Neural crest cell (in vitro differentiated cells): ENCODE data around the gene FUT4. TPM values are rescaled to one million over a fixed set of nuclear protein-coding genes. Genes with fewer than 3 reads are reported as not detected.
A peak's percentile ranks its signal among the peaks of the same experiment; 100 is the strongest.

ENCODE experiments used
- DNase-seq: peaks from one replicate; pipeline ENCODE4 v3.0.0; 2021; ENCODE audit warnings: low read depth, mixed read lengths, low spot score
- H3K27ac Mint-ChIP-seq: one replicate; pipeline ENCODE4 v1.8.0; 2021; ENCODE audit warnings: mild to moderate bottlenecking, mixed read lengths; ENCODE audit not compliant: unreplicated experiment
- H3K27me3 Mint-ChIP-seq: 2 replicates; pipeline ENCODE4 v1.8.0; 2021; ENCODE audit warnings: low read depth, mild to moderate bottlenecking, mixed read lengths
- H3K36me3 Mint-ChIP-seq: 2 replicates; pipeline ENCODE4 v1.8.0; 2021; ENCODE audit warnings: low read depth, mild to moderate bottlenecking, mixed read lengths
- H3K4me1 Mint-ChIP-seq: 2 replicates; pipeline ENCODE4 v1.8.0; 2021; ENCODE audit warnings: mixed read lengths
- H3K4me3 Mint-ChIP-seq: one replicate; pipeline ENCODE4 v1.8.0; 2021; ENCODE audit warnings: mild to moderate bottlenecking, mixed read lengths
- H3K9me3 Mint-ChIP-seq: 2 replicates; pipeline ENCODE4 v1.8.0; 2021; ENCODE audit warnings: mixed read lengths
- CTCF ChIP-seq: fragments of 200-600 bp; sonication (generic); conservative IDR thresholded peaks from 2 replicates; pipeline ENCODE4 v1.5.0; 2021; ENCODE audit warnings: antibody characterized with exemption, mild to moderate bottlenecking
- total RNA-seq: library from RNA; stranded (reverse); gene quantifications from 2 replicates; pipeline ENCODE4 v1.2.1, GENCODE V29; 2021

Gene FUT4
- total RNA-seq, 1 donor from 2014 or later, result 5.2 TPM

- Mint-ChIP-seq H3K27me3 (peaks cover 26% of the 10 kb centered on the region), H3K9me3 (no peaks in the 10 kb centered on the region), H3K36me3 (no peaks in the 10 kb centered on the region), H3K27ac (no peak overlapping the region), H3K4me3 (no peak overlapping the region), H3K4me1 (no peaks in the 10 kb centered on the region)
- TF ChIP-seq CTCF, result no peak
- DNase-seq, result no peak
These were observed 25.4 kb upstream of the FUT4 start for GRCh38 chr11:94518300-94518699.

GRCh38 chr11:94519478-94520084 is 24.1 kb upstream of the FUT4 start:
- DNase-seq, result no peak
- H3K4me3 Mint-ChIP-seq, result no peak overlapping the region
- H3K27ac Mint-ChIP-seq, result no peak overlapping the region
- peak; percentile 87 for TF ChIP-seq CTCF
- H3K36me3 Mint-ChIP-seq, result no peaks in the 10 kb centered on the region
- no peaks in the 10 kb centered on the region for H3K9me3 Mint-ChIP-seq
- H3K4me1 Mint-ChIP-seq, result no peaks in the 10 kb centered on the region
- H3K27me3 Mint-ChIP-seq, result peaks cover 16% of the 10 kb centered on the region

- H3K4me1 Mint-ChIP-seq, result no peaks in the 10 kb centered on the region
These were observed 22.0 kb upstream of the FUT4 start for GRCh38 chr11:94521684-94522083.

GRCh38 chr11:94524341-94524740 is 19.4 kb upstream of the FUT4 start:
- DNase-seq, result no peak
- no peak overlapping the region for H3K27ac Mint-ChIP-seq
- peaks cover 8% of the 10 kb centered on the region for H3K27me3 Mint-ChIP-seq
- H3K4me1 Mint-ChIP-seq, result no peaks in the 10 kb centered on the region
- TF ChIP-seq CTCF, result no peak
- H3K4me3 Mint-ChIP-seq, result no peak overlapping the region
- no peaks in the 10 kb centered on the region for H3K9me3 Mint-ChIP-seq
- H3K36me3 Mint-ChIP-seq, result no peaks in the 10 kb centered on the region

More at GRCh38 chr11:94521684-94522083, 22.0 kb upstream of the FUT4 start:
- Mint-ChIP-seq H3K27me3 (peaks cover 9% of the 10 kb centered on the region), H3K9me3 (no peaks in the 10 kb centered on the region), H3K36me3 (no peaks in the 10 kb centered on the region), H3K4me3 (no peak overlapping the region), H3K27ac (no peak overlapping the region)
- peak; percentile 47 for TF ChIP-seq CTCF
- no peak for DNase-seq

GRCh38 chr11:94525546-94526324 is 18.0 kb upstream of the FUT4 start:
- no peak overlapping the region for H3K27ac Mint-ChIP-seq
- DNase-seq, result no peak
- H3K36me3 Mint-ChIP-seq, result no peaks in the 10 kb centered on the region
- no peak for TF ChIP-seq CTCF
- peaks cover 8% of the 10 kb centered on the region for H3K27me3 Mint-ChIP-seq
- H3K4me1 Mint-ChIP-seq, result no peaks in the 10 kb centered on the region
- H3K9me3 Mint-ChIP-seq, result no peaks in the 10 kb centered on the region
- H3K4me3 Mint-ChIP-seq, result no peak overlapping the region
